Natural killer cell (primary cell): ENCODE results near the gene FOXJ3. TPM values are rescaled to one million over a fixed set of nuclear protein-coding genes. Genes with fewer than 3 reads are reported as not detected.

Source experiments
- ATAC-seq, 3 donors: fragments of 150-1000 bp in 2 of 3; fragments of 200-7000 bp in 1 of 3; cut with Tn5 transposase; 1 replicate in 1 of 3; 2 replicates in 2 of 3; pipeline ENCODE4 v1.10.0; 2021; ENCODE audit warnings: mild to moderate bottlenecking in 2 of 3, moderate library complexity in 2 of 3
- DNase-seq, 2 donors: peaks; one replicate each; pipeline versions ENCODE4 v3.0.0 to v3.0.0-alpha.2; 2013 to 2021; ENCODE audit warnings: mixed read lengths in 1 of 2
- H3K27ac ChIP-seq: one replicate; pipeline ENCODE4 v1.5.1; 2013; ENCODE audit warnings: mild to moderate bottlenecking, low read length
- H3K27me3 ChIP-seq: one replicate; pipeline ENCODE4 v1.6.1; 2013; ENCODE audit warnings: low read length; ENCODE audit not compliant: control insufficient read depth, insufficient read depth
- H3K36me3 ChIP-seq: one replicate; pipeline ENCODE4 v1.6.1; 2013; ENCODE audit warnings: low read length; ENCODE audit not compliant: control insufficient read depth, insufficient read depth
- H3K4me1 ChIP-seq: one replicate; pipeline ENCODE4 v1.6.1; 2013; ENCODE audit warnings: low read length; ENCODE audit not compliant: control insufficient read depth, insufficient read depth
- H3K4me3 ChIP-seq: one replicate; pipeline ENCODE4 v1.5.1; 2013; ENCODE audit warnings: low read length
- H3K9me3 ChIP-seq: one replicate; pipeline ENCODE4 v1.6.1; 2013; ENCODE audit warnings: low read length; ENCODE audit not compliant: control insufficient read depth, insufficient read depth
- H3K27ac Mint-ChIP-seq, 2 donors: one replicate each; pipeline ENCODE4 v1.8.0; 2022; ENCODE audit warnings: mild to moderate bottlenecking in 2 of 2, mixed read lengths in 2 of 2, moderate library complexity in 1 of 2
- H3K27me3 Mint-ChIP-seq, 2 donors: one replicate each; pipeline ENCODE4 v1.8.0; 2022; ENCODE audit warnings: low read depth in 2 of 2, mixed read lengths in 2 of 2
- H3K36me3 Mint-ChIP-seq: one replicate; pipeline ENCODE4 v1.8.0; 2022; ENCODE audit warnings: mixed read lengths
- H3K4me1 Mint-ChIP-seq, 2 donors: one replicate each; pipeline ENCODE4 v1.8.0; 2022; ENCODE audit warnings: mixed read lengths in 2 of 2
- H3K4me3 Mint-ChIP-seq: one replicate; pipeline ENCODE4 v1.8.0; 2022; ENCODE audit warnings: mild to moderate bottlenecking, moderate library complexity, mixed read lengths
- H3K9me3 Mint-ChIP-seq, 2 donors: one replicate each; pipeline ENCODE4 v1.8.0; 2022; ENCODE audit warnings: mixed read lengths in 2 of 2
- WGBS: methylation state at CpG from one replicate; pipeline ENCODE4 v1.1.7; 2013; ENCODE audit warnings: missing lambda C conversion rate; ENCODE audit not compliant: insufficient coverage; 5-methylcytosine and 5-hydroxymethylcytosine counted together
- intact Hi-C: fragments of 100-400 bp; cut with micrococcal nuclease; formaldehyde crosslinking; loops from one replicate; pipeline ENCODE4 v1.14.2; 2022
- total RNA-seq, 4 donors: library from RNA; stranded (reverse); fragments of 120-200 nt in 1 of 4; gene quantifications; one replicate each; pipeline versions ENCODE4 v1.2.3 to v1.2.4, GENCODE V29; 2013 to 2022
- TF ChIP-seq, protein P1 (sequence below): fragments of 200-600 bp; IDR thresholded peaks from one replicate; pipeline ENCODE4 v1.8.0; 2022; ENCODE audit warnings: antibody characterized with exemption

Gene FOXJ3
- total RNA-seq, 3 donors from 2014 or later (not counting 1 experiment from before 2014, with no cell fraction given) = 81.9 to 93.8 (median 82.5) TPM

DNA sequence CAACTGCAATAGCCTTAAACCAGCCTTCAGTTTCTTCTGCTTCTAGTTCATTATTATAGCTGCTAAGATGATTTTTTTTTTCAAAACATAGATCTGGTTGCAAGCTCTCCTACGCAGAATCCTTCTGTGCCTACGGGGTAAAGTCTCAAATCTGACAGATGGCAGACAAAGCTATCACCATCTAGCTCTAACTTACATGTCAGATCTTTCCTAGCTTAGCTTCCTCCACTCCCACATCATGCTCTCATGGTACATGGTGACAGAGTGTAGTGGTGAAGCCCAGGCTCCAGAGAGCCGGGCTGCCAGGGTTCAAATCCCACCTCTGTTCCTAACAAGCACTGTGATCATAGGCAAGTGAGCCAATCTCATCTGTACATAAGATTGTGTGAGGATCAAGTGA lies 206.1 kb downstream of the FOXJ3 start:
- Mint-ChIP-seq H3K27me3 (peaks cover 5 to 8% of the 10 kb centered on the region in 2 donors), H3K36me3 (no peaks in the 10 kb centered on the region), H3K4me3 (no peak overlapping the region), H3K9me3 (no peaks in the 10 kb centered on the region), H3K4me1 (no peaks in the 10 kb centered on the region), H3K27ac (no peak overlapping the region)
- TF ChIP-seq, protein P1, sequence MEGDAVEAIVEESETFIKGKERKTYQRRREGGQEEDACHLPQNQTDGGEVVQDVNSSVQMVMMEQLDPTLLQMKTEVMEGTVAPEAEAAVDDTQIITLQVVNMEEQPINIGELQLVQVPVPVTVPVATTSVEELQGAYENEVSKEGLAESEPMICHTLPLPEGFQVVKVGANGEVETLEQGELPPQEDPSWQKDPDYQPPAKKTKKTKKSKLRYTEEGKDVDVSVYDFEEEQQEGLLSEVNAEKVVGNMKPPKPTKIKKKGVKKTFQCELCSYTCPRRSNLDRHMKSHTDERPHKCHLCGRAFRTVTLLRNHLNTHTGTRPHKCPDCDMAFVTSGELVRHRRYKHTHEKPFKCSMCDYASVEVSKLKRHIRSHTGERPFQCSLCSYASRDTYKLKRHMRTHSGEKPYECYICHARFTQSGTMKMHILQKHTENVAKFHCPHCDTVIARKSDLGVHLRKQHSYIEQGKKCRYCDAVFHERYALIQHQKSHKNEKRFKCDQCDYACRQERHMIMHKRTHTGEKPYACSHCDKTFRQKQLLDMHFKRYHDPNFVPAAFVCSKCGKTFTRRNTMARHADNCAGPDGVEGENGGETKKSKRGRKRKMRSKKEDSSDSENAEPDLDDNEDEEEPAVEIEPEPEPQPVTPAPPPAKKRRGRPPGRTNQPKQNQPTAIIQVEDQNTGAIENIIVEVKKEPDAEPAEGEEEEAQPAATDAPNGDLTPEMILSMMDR = no peak
- ATAC-seq = no peak
- H3K27me3 ChIP-seq = no peaks in the 10 kb centered on the region
- H3K27ac ChIP-seq = no peak overlapping the region
- WGBS = 87% methylated on average over 2 of the region's 3 CpGs
- intact Hi-C loops = no loop called here
- no peaks in the 10 kb centered on the region for H3K9me3 ChIP-seq
- DNase-seq = no peak
- no peaks in the 10 kb centered on the region for H3K4me1 ChIP-seq
- H3K4me3 ChIP-seq = no peak overlapping the region
- no peaks in the 10 kb centered on the region for H3K36me3 ChIP-seq

DNA sequence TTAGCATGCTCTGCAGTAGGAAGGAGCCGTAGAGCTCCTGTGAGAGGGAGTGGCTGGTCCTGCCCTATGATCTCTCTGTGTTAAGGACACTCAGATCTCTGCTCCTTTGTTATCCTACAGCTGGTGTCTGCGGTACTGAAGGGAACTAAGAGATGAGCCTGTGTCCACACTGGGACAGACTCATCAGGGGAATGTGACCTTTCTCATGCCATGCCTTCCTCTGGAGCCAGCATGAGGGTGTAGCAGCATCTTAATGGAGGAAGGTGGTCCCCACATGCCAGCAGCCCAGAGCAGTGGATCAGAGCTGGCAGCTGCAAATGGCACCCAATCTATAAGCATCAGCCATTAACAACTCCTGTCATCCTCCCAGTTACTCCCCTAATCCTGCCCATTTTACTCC lies 206.5 kb downstream of the FOXJ3 start:
- H3K4me3 Mint-ChIP-seq = no peak overlapping the region
- H3K36me3 ChIP-seq = no peaks in the 10 kb centered on the region
- H3K27ac ChIP-seq = no peak overlapping the region
- H3K27me3 ChIP-seq = no peaks in the 10 kb centered on the region
- TF ChIP-seq, protein P1 = no peak
- peaks cover 8 to 10% of the 10 kb centered on the region in 2 donors for H3K27me3 Mint-ChIP-seq
- ATAC-seq (no peak), DNase-seq (no peak)
- no peak overlapping the region for H3K27ac Mint-ChIP-seq
- no peaks in the 10 kb centered on the region for H3K4me1 ChIP-seq
- intact Hi-C loops = no loop called here
- no peak overlapping the region for H3K4me3 ChIP-seq
- H3K4me1 Mint-ChIP-seq = no peaks in the 10 kb centered on the region
- H3K9me3 ChIP-seq = no peaks in the 10 kb centered on the region
- no peaks in the 10 kb centered on the region for H3K9me3 Mint-ChIP-seq
- no peaks in the 10 kb centered on the region for H3K36me3 Mint-ChIP-seq
- 91% methylated on average over 2 of the region's 2 CpGs for WGBS

DNA sequence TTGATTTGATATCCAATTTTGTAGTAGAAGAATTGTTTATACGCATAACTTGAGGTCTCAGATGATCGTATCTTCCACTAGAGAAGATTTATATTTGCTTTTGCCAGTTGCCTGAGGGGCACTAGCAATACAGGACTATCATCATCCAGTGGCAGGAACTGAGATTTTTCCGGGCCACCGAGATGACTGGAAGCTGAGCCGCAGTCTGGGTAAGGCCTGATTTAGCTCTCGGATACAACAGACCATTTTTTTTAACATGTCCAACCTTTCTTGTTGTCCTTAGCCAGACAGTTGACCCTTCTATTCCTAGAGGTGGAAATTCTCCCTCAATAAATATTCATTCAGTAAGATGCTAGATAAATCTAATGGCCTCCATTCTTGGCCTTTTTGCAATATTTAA lies 207.3 kb downstream of the FOXJ3 start:
- ATAC-seq (no peak), DNase-seq (no peak)
- Histone ChIP-seq H3K4me3 (no peak overlapping the region), H3K9me3 (no peaks in the 10 kb centered on the region), H3K27ac (no peak overlapping the region), H3K36me3 (no peaks in the 10 kb centered on the region), H3K27me3 (no peaks in the 10 kb centered on the region), H3K4me1 (no peaks in the 10 kb centered on the region)
- Mint-ChIP-seq H3K9me3 (no peaks in the 10 kb centered on the region), H3K4me3 (no peak overlapping the region), H3K4me1 (no peaks in the 10 kb centered on the region), H3K27me3 (peaks cover 8 to 13% of the 10 kb centered on the region in 2 donors), H3K27ac (no peak overlapping the region), H3K36me3 (no peaks in the 10 kb centered on the region)
- TF ChIP-seq, protein P1 = no peak
- intact Hi-C loops = no loop called here
- 94% methylated on average over 6 of the region's 6 CpGs for WGBS

Other genes starting within 250 kb of the FOXJ3 start
- not detected for gene GUCA2B, start 181.8 kb downstream of the FOXJ3 start, total RNA-seq
- gene GUCA2A, start 170.5 kb downstream of the FOXJ3 start, total RNA-seq = not detected
- under 1 TPM; 0.13 to 0.45 (median 0.39) TPM for gene RIMKLA, start 45.6 kb upstream of the FOXJ3 start, total RNA-seq
- gene ZMYND12, start 120.8 kb upstream of the FOXJ3 start, total RNA-seq = 1 to 10 TPM in 1 of 3 donors, under 1 TPM in 2; 0.47 to 1.1 (median 0.97) TPM
- 10 to 100 TPM; 44.2 to 54.5 (median 50.2) TPM for gene PPCS, start 121.3 kb upstream of the FOXJ3 start, total RNA-seq
- 1 to 10 TPM; 4.5 to 6.1 (median 5.0) TPM for gene CCDC30, start 128.1 kb upstream of the FOXJ3 start, total RNA-seq